Measurements from ENCODE around the gene MYCBP. TPM values are rescaled to one million over a fixed set of nuclear protein-coding genes. Genes with fewer than 3 reads are reported as not detected.

Gene MYCBP
- total and polyA plus RNA-seq, 2 of the 8 experiments (the other 6 are each of a cell fraction or from before 2014, with no cell fraction given): 22.4 to 38.2 TPM

GRCh38 chr1:38881487-38881886 is 8.3 kb upstream of the MYCBP start, which contains the start of gene GJA9:
Gene GJA9, minus strand, starts transcription at chr1:38881587. Its CDS starts 5,489 bp downstream, at chr1:38876098.
- DNase-seq (ENCODE audit: low read depth in 1 of 2, low spot score in 2 of 2) (no peak), FAIRE-seq (no peak)
- no peak within 1 kb of the TSS for H2AK5ac ChIP-seq (ENCODE audit: low read depth, low read length)
- no peak within 1 kb of the TSS for H3K27ac ChIP-seq (ENCODE audit: low read depth, low read length)
- no peak within 1 kb of the TSS for H3K4me3 ChIP-seq (ENCODE audit: extremely low read depth in 1 of 4, insufficient read depth in 2 of 4, low read depth in 3 of 4, low read length in 4 of 4)
- H3K56ac ChIP-seq (replicated peaks; ENCODE audit: insufficient read length, low read depth, low read length): no peak within 1 kb of the TSS
- no peaks in the 10 kb centered on the region for H3K4me1 ChIP-seq (replicated peaks in 1 of 4; ENCODE audit: control insufficient read depth in 3 of 4, insufficient read depth in 4 of 4, low read length in 3 of 4)
- H2BK5ac ChIP-seq (ENCODE audit: low read depth, low read length): no peak within 1 kb of the TSS
- no peaks in the 10 kb centered on the region for H3K27me3 ChIP-seq (replicated peaks in 1 of 4; ENCODE audit: control insufficient read depth in 3 of 4, extremely low read depth in 1 of 4, insufficient read depth in 3 of 4, low read length in 3 of 4)
- H3K4me2 ChIP-seq (ENCODE audit: insufficient read depth in 1 of 2, low read depth in 2 of 2, low read length in 2 of 2): no peak within 1 kb of the TSS
- no peak within 1 kb of the TSS for H4K5ac ChIP-seq (ENCODE audit: insufficient read length, low read depth, low read length)
- ChIA-PET CTCF (ENCODE audit: partially characterized antibody) (interaction anchor here (1.4 to 1.5 kb wide), 4 partner anchors 9 to 210 kb away, joined by 3 to 4 read pairs (median 4); partner anchors contain the start of gene MYCBP), POLR2A (ENCODE audit: partially characterized antibody) (interaction anchor here (1.3 to 1.6 kb wide), 2 partner anchors 109 to 120 kb away, joined by 3 to 5 read pairs; partner anchors contain the start of gene AKIRIN1)
- H3K23ac ChIP-seq (ENCODE audit: insufficient read length): no peak within 1 kb of the TSS
- H3K18ac ChIP-seq (ENCODE audit: extremely low read depth, low read length): no peak within 1 kb of the TSS
- H4K91ac ChIP-seq (replicated peaks; ENCODE audit: insufficient read length, low read length): no peak within 1 kb of the TSS
- no peak within 1 kb of the TSS for H2BK12ac ChIP-seq (ENCODE audit: low read depth, low read length)
- H2BK15ac ChIP-seq (ENCODE audit: low read length): no peak within 1 kb of the TSS
- no peaks in the 10 kb centered on the region for H4K20me1 ChIP-seq (replicated peaks in 1 of 2; ENCODE audit: control insufficient read depth in 1 of 2, insufficient read depth in 2 of 2, low read length in 2 of 2)
- no peaks in the 10 kb centered on the region for H3K9me3 ChIP-seq (ENCODE audit: insufficient read depth in 2 of 2, low read depth in 1 of 2, low read length in 1 of 2)
- no peaks in the 10 kb centered on the region for H3K23me2 ChIP-seq (ENCODE audit: low read depth, low read length)
- H3K14ac ChIP-seq (ENCODE audit: insufficient read length): no peak within 1 kb of the TSS
- no peak for TF ChIP-seq CBX8 (IDR thresholded peaks at IDR 0.05; ENCODE audit: borderline replicate concordance, low read depth, low read length)
- no peak within 1 kb of the TSS for H2BK120ac ChIP-seq (replicated peaks; ENCODE audit: low read depth, low read length)
- no peak within 1 kb of the TSS for H4K8ac ChIP-seq (ENCODE audit: extremely low read depth, insufficient read depth, low read length)
- H2AFZ ChIP-seq (ENCODE audit: low read length): no peak within 1 kb of the TSS
- H3K79me1 ChIP-seq (ENCODE audit: low read depth, low read length): no peaks in the 10 kb centered on the region
- H2BK20ac ChIP-seq (ENCODE audit: low read length): no peak within 1 kb of the TSS
- H3K79me2 ChIP-seq (ENCODE audit: control insufficient read depth in 1 of 2, insufficient read depth in 2 of 2, low read length in 2 of 2): no peaks in the 10 kb centered on the region
- no peak within 1 kb of the TSS for H3K9ac ChIP-seq (replicated peaks in 1 of 4; ENCODE audit: extremely low read depth in 1 of 4, low read depth in 3 of 4, low read length in 3 of 4)
- no peak within 1 kb of the TSS for H3K4ac ChIP-seq (replicated peaks; ENCODE audit: insufficient read length, low read depth, low read length)
- H3K36me3 ChIP-seq (ENCODE audit: control insufficient read depth in 2 of 4, insufficient read depth in 4 of 4, low read length in 3 of 4): no peaks in the 10 kb centered on the region
